PFSK-1 (cell line): ENCODE results near the gene PCDHB6.

Experiments used
- SIN3A ChIP-seq: IDR thresholded peaks from 2 replicates; pipeline ENCODE4 v1.6.1; 2012; ENCODE audit warnings: mild to moderate bottlenecking, low read length, moderate library complexity, borderline replicate concordance; ENCODE audit not compliant: insufficient read depth
- TAF1 ChIP-seq: IDR thresholded peaks from 2 replicates; pipeline ENCODE4 v1.6.1; 2012; ENCODE audit warnings: low read length, control low read depth, borderline replicate concordance; ENCODE audit not compliant: insufficient read depth

GRCh38 chr5:141121985-141122384, 27.9 kb upstream of the PCDHB6 start:
- TF ChIP-seq TAF1 (no peak), SIN3A (no peak)
